ENCODE data around the gene P2RX4.

GRCh38 chr12:121273364-121273896 lies 63.5 kb downstream of the P2RX4 start:
- TF ChIP-seq CTCF (IDR thresholded peaks at IDR 0.05) (no peak), POLR2A (IDR thresholded peaks at IDR 0.05) (no peak)

Data from adrenal gland (tissue), 5 donors.